Measurements from ENCODE around the gene NF1.

DNA sequence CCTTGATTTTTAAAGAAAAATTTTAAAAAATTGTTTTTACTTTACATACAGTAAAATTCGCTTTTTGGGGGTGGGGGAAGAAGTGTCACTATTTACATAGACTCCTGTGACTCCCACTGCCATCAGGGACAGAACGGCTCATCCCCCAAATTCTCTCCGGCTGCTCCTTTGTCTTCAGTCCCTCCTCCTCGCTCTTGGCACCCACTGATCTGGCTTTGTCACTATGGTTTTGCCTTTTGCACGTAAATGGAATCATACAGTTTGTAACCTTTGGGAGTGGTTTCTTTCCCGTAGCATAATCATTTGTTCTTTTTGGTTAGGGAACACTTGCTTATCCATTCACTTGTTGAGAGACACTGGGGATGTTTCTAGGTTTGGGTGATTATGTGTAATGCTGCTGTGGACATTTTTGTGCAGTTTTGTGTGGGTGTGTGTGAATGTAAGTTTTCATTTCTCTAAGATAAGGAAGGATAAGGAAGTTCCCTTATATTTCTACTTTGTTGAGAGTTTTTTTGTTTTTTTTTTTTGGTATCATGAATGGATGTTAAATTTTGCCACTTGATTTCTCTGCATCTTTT, 324.1 kb downstream of the NF1 start:
- TF ChIP-seq, protein P1, sequence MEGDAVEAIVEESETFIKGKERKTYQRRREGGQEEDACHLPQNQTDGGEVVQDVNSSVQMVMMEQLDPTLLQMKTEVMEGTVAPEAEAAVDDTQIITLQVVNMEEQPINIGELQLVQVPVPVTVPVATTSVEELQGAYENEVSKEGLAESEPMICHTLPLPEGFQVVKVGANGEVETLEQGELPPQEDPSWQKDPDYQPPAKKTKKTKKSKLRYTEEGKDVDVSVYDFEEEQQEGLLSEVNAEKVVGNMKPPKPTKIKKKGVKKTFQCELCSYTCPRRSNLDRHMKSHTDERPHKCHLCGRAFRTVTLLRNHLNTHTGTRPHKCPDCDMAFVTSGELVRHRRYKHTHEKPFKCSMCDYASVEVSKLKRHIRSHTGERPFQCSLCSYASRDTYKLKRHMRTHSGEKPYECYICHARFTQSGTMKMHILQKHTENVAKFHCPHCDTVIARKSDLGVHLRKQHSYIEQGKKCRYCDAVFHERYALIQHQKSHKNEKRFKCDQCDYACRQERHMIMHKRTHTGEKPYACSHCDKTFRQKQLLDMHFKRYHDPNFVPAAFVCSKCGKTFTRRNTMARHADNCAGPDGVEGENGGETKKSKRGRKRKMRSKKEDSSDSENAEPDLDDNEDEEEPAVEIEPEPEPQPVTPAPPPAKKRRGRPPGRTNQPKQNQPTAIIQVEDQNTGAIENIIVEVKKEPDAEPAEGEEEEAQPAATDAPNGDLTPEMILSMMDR (IDR thresholded peaks at IDR 0.05; ENCODE audit: low read length), result no peak
- TF ChIP-seq EZH2 (IDR thresholded peaks at IDR 0.05; ENCODE audit: borderline replicate concordance, low read length), result no peak
